ENCODE results near the gene RAD54L2.

GRCh38 chr3:51503007-51503406, 35.5 kb upstream of the RAD54L2 start:
- TF ChIP-seq ZNF507 (tag; conservative IDR thresholded peaks at IDR 0.05): no peak
- no peak for TF ChIP-seq CTCF (IDR thresholded peaks at IDR 0.05 in 2 of 3, conservative IDR thresholded peaks at IDR 0.05 in 1 of 3; ENCODE audit: insufficient read depth in 2 of 3, low read depth in 1 of 3, low read length in 3 of 3)
- TF ChIP-seq CBX1 (IDR thresholded peaks at IDR 0.05; ENCODE audit: low read depth): no peak
- TF ChIP-seq ZNF431 (CRISPR knock-in tag; IDR thresholded peaks at IDR 0.05): no peak
- no peak for TF ChIP-seq PRPF4 (IDR thresholded peaks at IDR 0.05; ENCODE audit: insufficient read depth, low read depth, low read length, poor library complexity, severe bottlenecking)
- no peak for TF ChIP-seq SETDB1 (IDR thresholded peaks at IDR 0.05; ENCODE audit: low read length)

Measured in K562 (cell line).